Endothelial cell (in vitro differentiated cells): ENCODE results near the gene TSPY9. TPM values are rescaled to one million over a fixed set of nuclear protein-coding genes. Genes with fewer than 3 reads are reported as not detected.
"Not testable (repeated sequence)": the region's sequence is repeated elsewhere in the genome, so short reads cannot be mapped to it uniquely, and the experiment has no call there.

ENCODE experiments used
- DNase-seq: peaks from one replicate; pipeline ENCODE4 v3.0.0; 2021; ENCODE audit warnings: low spot score
- H3K27ac Mint-ChIP-seq: one replicate; pipeline ENCODE4 v1.8.0; 2021; ENCODE audit warnings: mixed read lengths, inconsistent platforms; ENCODE audit not compliant: unreplicated experiment
- H3K27me3 Mint-ChIP-seq: one replicate; pipeline ENCODE4 v1.8.0; 2021; ENCODE audit warnings: mild to moderate bottlenecking, moderate library complexity, mixed read lengths, inconsistent platforms; ENCODE audit not compliant: unreplicated experiment
- H3K36me3 Mint-ChIP-seq: one replicate; pipeline ENCODE4 v1.8.0; 2021; ENCODE audit warnings: mild to moderate bottlenecking, low read depth, mixed read lengths, inconsistent platforms; ENCODE audit not compliant: unreplicated experiment
- H3K4me1 Mint-ChIP-seq: one replicate; pipeline ENCODE4 v1.8.0; 2021; ENCODE audit warnings: mild to moderate bottlenecking, mixed read lengths, inconsistent platforms; ENCODE audit not compliant: unreplicated experiment
- H3K4me3 Mint-ChIP-seq: one replicate; pipeline ENCODE4 v1.8.0; 2021; ENCODE audit warnings: mild to moderate bottlenecking, mixed read lengths, inconsistent platforms; ENCODE audit not compliant: unreplicated experiment
- H3K9me3 Mint-ChIP-seq: one replicate; pipeline ENCODE4 v1.8.0; 2021; ENCODE audit warnings: mixed read lengths, inconsistent platforms; ENCODE audit not compliant: unreplicated experiment
- long read RNA-seq: library from polyadenylated mRNA; unstranded; transcript quantifications from one replicate; pipeline ENCODE4 v2.0.0, GENCODE V29; 2020; ENCODE audit not compliant: unreplicated experiment
- total RNA-seq: library from RNA; stranded (reverse); fragmentation: NEBNext Ultra II Directional; extraction: Animal tissue kit (Norgen Biotek cat#: 25700); gene quantifications from one replicate; pipeline ENCODE4 v1.2.1, GENCODE V29; 2021; ENCODE audit not compliant: unreplicated experiment

The TSPY9 gene
- not detected for total RNA-seq
- long read RNA-seq = 0 reads

GRCh38 chrY:9486967-9487366 lies at the start of gene TSPY9:
TSS of gene TSPY9 (plus strand) at chrY:9487267. CDS start at chrY:9487313, 46 bp downstream.
- H3K4me3 Mint-ChIP-seq, DNase-seq: not testable (repeated sequence)

GRCh38 chrY:9466655-9467054 lies 20.4 kb upstream of the TSPY9 start, which contains the start of gene TSPY1:
TSS of gene TSPY1 (plus strand) at chrY:9466955. CDS start at chrY:9467001, 46 bp downstream.
- not testable (repeated sequence) for DNase-seq, H3K4me3 Mint-ChIP-seq, H3K36me3 Mint-ChIP-seq, H3K9me3 Mint-ChIP-seq, H3K4me1 Mint-ChIP-seq, H3K27ac Mint-ChIP-seq, H3K27me3 Mint-ChIP-seq

More at GRCh38 chrY:9486967-9487366, at the start of gene TSPY9:
- not testable (repeated sequence) for H3K27me3 Mint-ChIP-seq, H3K4me1 Mint-ChIP-seq, H3K27ac Mint-ChIP-seq, H3K9me3 Mint-ChIP-seq, H3K36me3 Mint-ChIP-seq

- DNase-seq, H3K4me1 Mint-ChIP-seq, H3K9me3 Mint-ChIP-seq, H3K27ac Mint-ChIP-seq, H3K4me3 Mint-ChIP-seq, H3K27me3 Mint-ChIP-seq, H3K36me3 Mint-ChIP-seq: not testable (repeated sequence)
Measured at GRCh38 chrY:9504396-9504795, 17.3 kb downstream of the TSPY9 start.

- H3K4me1 Mint-ChIP-seq, H3K27ac Mint-ChIP-seq, H3K4me3 Mint-ChIP-seq, H3K36me3 Mint-ChIP-seq, H3K27me3 Mint-ChIP-seq, DNase-seq, H3K9me3 Mint-ChIP-seq: not testable (repeated sequence)
Measured at GRCh38 chrY:9516287-9516686, 29.2 kb downstream of the TSPY9 start.

- not testable (repeated sequence) for H3K27me3 Mint-ChIP-seq, H3K36me3 Mint-ChIP-seq, DNase-seq, H3K27ac Mint-ChIP-seq, H3K9me3 Mint-ChIP-seq, H3K4me1 Mint-ChIP-seq, H3K4me3 Mint-ChIP-seq
Measured at GRCh38 chrY:9527580-9527979, 40.5 kb downstream of the TSPY9 start, which contains the start of gene TSPY10. TSS of gene TSPY10 (plus strand) at chrY:9527880. CDS start at chrY:9527926, 46 bp downstream.

Other genes with a start within 250 kb of the TSPY9 start
- gene TSPY4, start 149.8 kb upstream of the TSPY9 start, total RNA-seq = not detected
- not detected for gene TSPY8, start 129.5 kb upstream of the TSPY9 start, total RNA-seq
- not detected for gene TSPY3, start 88.8 kb upstream of the TSPY9 start, total RNA-seq
- not detected for gene TSPY1, start 20.3 kb upstream of the TSPY9 start, total RNA-seq
- not detected for gene TSPY10, start 40.6 kb downstream of the TSPY9 start, total RNA-seq